Measurements from ENCODE around the gene FBXL17.

DNA sequence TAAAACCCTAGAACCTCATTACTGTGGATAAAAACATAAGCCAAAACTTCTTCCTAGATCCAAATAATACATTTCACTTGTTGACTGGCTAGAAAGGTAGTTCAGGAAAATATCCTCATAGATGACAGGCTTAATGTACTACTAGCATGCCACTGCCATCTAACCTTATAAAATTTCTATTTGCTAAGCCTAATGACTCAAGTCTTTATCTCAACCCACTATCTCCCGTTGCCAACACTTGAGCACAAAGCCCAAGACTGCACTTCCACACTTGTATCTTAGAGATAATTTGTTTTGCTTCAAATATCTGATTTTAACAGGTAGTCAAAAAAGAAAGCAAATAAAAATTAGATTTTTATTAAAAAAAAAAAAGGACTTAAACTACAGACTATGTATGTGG, 42.7 kb downstream of the FBXL17 start:
- no peak for TF ChIP-seq POLR2AphosphoS5 (IDR thresholded peaks at IDR 0.05; ENCODE audit: low read depth, low read length)
- TF ChIP-seq TAF1 (IDR thresholded peaks at IDR 0.05; ENCODE audit: borderline replicate concordance, insufficient read depth, low read length) = no peak
- TF ChIP-seq SIN3A (IDR thresholded peaks at IDR 0.05; ENCODE audit: borderline replicate concordance, insufficient read depth, low read length) = no peak
